ENCODE measurements around the gene RASSF8.

RASSF8 gene

GRCh38 chr12:26128168-26128567 lies 169.7 kb downstream of the RASSF8 start:
- DNase-seq, result no peak
